K562 (cell line): ENCODE measurements around the gene PRKRIP1. TPM values are rescaled to one million over a fixed set of nuclear protein-coding genes. Genes with fewer than 3 reads are reported as not detected.

Experiments used
- ATAC-seq: fragments of 200-7000 bp; cut with Tn5 transposase; 3 replicates; pipeline ENCODE4 v1.9.1; 2020; ENCODE audit warnings: moderate library complexity
- BruUV-seq: library from RNA; stranded (reverse); fragments of 400-500 nt; replicated peaks from 2 replicates; lab custom pipeline; 2021; lab: Mats Ljungman, UMichigan
- CTCF ChIA-PET: fragments of 300-600 bp; formaldehyde crosslinking; extraction: SDS; loops from one replicate; lab custom pipeline; 2021; ENCODE audit warnings: low intra/inter-chr PET ratio; lab: Yijun Ruan, JAX
- POLR2A ChIA-PET: fragments of 300-600, 350-650 bp; sonication (Branson Sonifier 250); formaldehyde crosslinking; extraction: SDS; loops from one replicate; lab custom pipeline; 2021; ENCODE audit warnings: antibody characterized with exemption, inconsistent platforms; lab: Yijun Ruan, JAX
- DNase-seq, 4 experiments: peaks; one replicate each; pipeline versions ENCODE4 v3.0.0 to v3.0.0-alpha.2; 2011 to 2018; ENCODE audit warnings: low spot score in 3 of 4, mixed read lengths in 3 of 4; ENCODE audit errors: extremely low read depth in 1 of 4
- FAIRE-seq: peaks from 2 replicates; lab custom pipeline; 2011; peaks lifted over from hg19 to GRCh38; lab: Jason Lieb, UNC
- H2AFZ ChIP-seq: 2 replicates; pipeline ENCODE4 v1.6.0; 2011; ENCODE audit warnings: low read depth, low read length, control low read depth, inconsistent platforms
- H3K27ac ChIP-seq: fragments of 200-600 bp; 3 replicates; pipeline ENCODE4 v1.8.0; 2011; ENCODE audit warnings: low read depth, mild to moderate bottlenecking, control low read depth, inconsistent platforms, low read length, moderate library complexity, mixed read lengths; ENCODE audit errors: extremely low read depth
- H3K27me3 ChIP-seq, 2 experiments: fragments of 300-600 bp in 1 of 2; 2 replicates in 1 of 2; 3 replicates in 1 of 2; pipeline versions ENCODE4 v1.6.0 to v1.8.0; 2011; ENCODE audit warnings: inconsistent platforms in 2 of 2, low read length in 2 of 2, mild to moderate bottlenecking in 1 of 2, mixed read lengths in 1 of 2, moderate library complexity in 1 of 2; ENCODE audit not compliant: control insufficient read depth in 2 of 2, insufficient read depth in 2 of 2
- H3K36me3 ChIP-seq: fragments of 300-600 bp; 3 replicates; pipeline ENCODE4 v1.8.0; 2011; ENCODE audit warnings: mild to moderate bottlenecking, low read length, inconsistent platforms; ENCODE audit not compliant: control insufficient read depth, insufficient read depth
- H3K4me1 ChIP-seq, 2 experiments: fragments of 200-600 bp in 1 of 2; replicated peaks in 1 of 2; 2 replicates in 1 of 2; 3 replicates in 1 of 2; pipeline versions ENCODE4 v1.5.1 to v1.8.0; 2011; ENCODE audit warnings: inconsistent platforms in 2 of 2, low read length in 2 of 2, mild to moderate bottlenecking in 1 of 2, mixed read lengths in 1 of 2, moderate library complexity in 1 of 2; ENCODE audit not compliant: control insufficient read depth in 2 of 2, insufficient read depth in 2 of 2
- H3K4me2 ChIP-seq: 2 replicates; pipeline ENCODE4 v1.6.1; 2011; ENCODE audit warnings: low read length, control low read depth, inconsistent platforms, mixed read lengths; ENCODE audit not compliant: insufficient read depth
- H3K4me3 ChIP-seq: fragments of 200-600 bp; sonication (generic), shearing (Covaris generic); 2 replicates; pipeline ENCODE4 v1.5.1; 2016; ENCODE audit warnings: control low read depth, inconsistent platforms
- H3K79me2 ChIP-seq: fragments of 200-600 bp; 3 replicates; pipeline ENCODE4 v1.8.0; 2011; ENCODE audit warnings: low read length, inconsistent platforms; ENCODE audit not compliant: control insufficient read depth, insufficient read depth
- H3K9ac ChIP-seq, 2 experiments: 2 replicates each; pipeline versions ENCODE4 v1.6.0 to v1.6.1; 2011; ENCODE audit warnings: low read depth in 2 of 2, low read length in 2 of 2, control low read depth in 1 of 2, inconsistent platforms in 1 of 2, mild to moderate bottlenecking in 1 of 2, mixed read lengths in 1 of 2; ENCODE audit not compliant: insufficient read depth in 1 of 2
- H3K9me1 ChIP-seq: one replicate; pipeline ENCODE4 v1.6.0; 2011; ENCODE audit warnings: inconsistent platforms, mild to moderate bottlenecking, low read length, moderate library complexity; ENCODE audit not compliant: control insufficient read depth, insufficient read depth
- H3K9me3 ChIP-seq: replicated peaks from 2 replicates; pipeline ENCODE4 v1.5.1; 2011; ENCODE audit warnings: low read depth, low read length, inconsistent platforms; ENCODE audit not compliant: control insufficient read depth, insufficient read depth
- H4K20me1 ChIP-seq: replicated peaks from 2 replicates; pipeline ENCODE4 v1.6.1; 2011; ENCODE audit warnings: low read length, inconsistent platforms, mixed read lengths; ENCODE audit not compliant: control insufficient read depth, insufficient read depth
- ATF6 ChIP-seq: sonication (generic); formaldehyde crosslinking; IDR thresholded peaks from 2 replicates; pipeline ENCODE4 v1.4.0; 2020; ENCODE audit warnings: mild to moderate bottlenecking, missing genetic modification reagents
- BRD4 ChIP-seq: fragments of 200-600 bp; sonication (generic); IDR thresholded peaks from 2 replicates; pipeline ENCODE4 v1.6.1; 2017; ENCODE audit warnings: inconsistent platforms
- FOXM1 ChIP-seq, 2 experiments: fragments of 450-650 bp in 1 of 2; sonication (generic) in 1 of 2; formaldehyde crosslinking in 1 of 2; IDR thresholded peaks; 2 replicates each; pipeline versions ENCODE4 v1.6.1 to v1.9.0; 2017 to 2022; ENCODE audit warnings: low read depth in 2 of 2, mild to moderate bottlenecking in 2 of 2, missing genetic modification reagents in 1 of 2, moderate library complexity in 1 of 2
- NFE2 ChIP-seq: IDR thresholded peaks from 2 replicates; pipeline ENCODE4 v1.6.1; 2014; ENCODE audit warnings: antibody characterized with exemption, low read depth
- YY1 ChIP-seq, 3 experiments: IDR thresholded peaks; 2 replicates each; pipeline ENCODE4 v1.6.1; 2011; ENCODE audit warnings: low read length in 2 of 3, mild to moderate bottlenecking in 2 of 3, moderate library complexity in 2 of 3, borderline replicate concordance in 1 of 3, control low read depth in 1 of 3, low read depth in 1 of 3; ENCODE audit not compliant: insufficient read depth in 3 of 3, insufficient replicate concordance in 2 of 3, control insufficient read depth in 1 of 3, insufficient read length in 1 of 3; ENCODE audit errors: extremely low read depth in 1 of 3
- ZBTB40 ChIP-seq, 2 experiments: fragments of 450-650 bp in 1 of 2; sonication (generic) in 1 of 2; formaldehyde crosslinking in 1 of 2; IDR thresholded peaks; 2 replicates each; pipeline versions ENCODE4 v1.7.1 to v1.9.0; 2016 to 2022; ENCODE audit warnings: inconsistent platforms in 1 of 2, mild to moderate bottlenecking in 1 of 2, missing genetic modification reagents in 1 of 2
- ZFP30 ChIP-seq: fragments of 250-450 bp; sonication (Bioruptor Pico); IDR thresholded peaks from 2 replicates; pipeline ENCODE4 v1.8.0; 2022; ENCODE audit warnings: moderate library complexity, mild to moderate bottlenecking, inconsistent platforms, borderline replicate concordance
- ZNF384 ChIP-seq: IDR thresholded peaks from 2 replicates; pipeline ENCODE4 v1.6.1; 2012; ENCODE audit warnings: low read depth, low read length, improper control_type of control experiment
- ZNF431 ChIP-seq: sonication (generic); formaldehyde crosslinking; IDR thresholded peaks from 2 replicates; pipeline ENCODE4 v1.8.0; 2022; ENCODE audit warnings: mild to moderate bottlenecking, missing genetic modification reagents
- WGBS: fragments of 100-300 bp; shearing (Covaris generic); methylation state at CpG from one replicate; pipeline ENCODE4 v1.1.6; 2016; ENCODE audit warnings: low coverage, mixed read lengths; ENCODE audit not compliant: insufficient coverage; ENCODE audit errors: missing lambda C conversion rate; 5-methylcytosine and 5-hydroxymethylcytosine counted together
- in situ Hi-C: fragments of 300-500 bp; cut with MboI; formaldehyde crosslinking; loops from 4 replicates; pipeline ENCODE4 v1.15.0; 2018; ENCODE audit warnings: inconsistent platforms, mixed read lengths
- intact Hi-C: fragments of 100-400 bp; cut with micrococcal nuclease; formaldehyde crosslinking; loops from 2 replicates; pipeline ENCODE4 v1.14.2; 2022
- polyA plus RNA-seq, 8 experiments: library from polyadenylated mRNA; depleted of rRNA in 4 of 8; stranded (reverse) in 5 of 8; unstranded in 3 of 8; fragments of >200 nt; fragmentation: Nextera tagmentation in 2 of 8; fragmentation: Illumina TruSeq in 1 of 8; extraction: Ambion mirVana in 2 of 8; extraction: Trizol in 1 of 8; gene quantifications; 2 replicates each; pipeline versions ENCODE4 v1.2.1 to v1.2.3, GENCODE V29; 2011 to 2014; ENCODE audit warnings: inconsistent platforms in 1 of 8, missing spikeins in 1 of 8
- total RNA-seq, 7 experiments: library from RNA; depleted of rRNA in 6 of 7; stranded (reverse); fragments of >200 nt in 6 of 7; fragmentation: Illumina TruSeq in 2 of 7; extraction: Trizol in 2 of 7; gene quantifications; 2 replicates each; pipeline versions ENCODE4 v1.2.1 to v1.2.3, GENCODE V29; 2011 to 2021; ENCODE audit warnings: low replicate concordance in 1 of 7

PRKRIP1 gene
- total and polyA plus RNA-seq, 9 of the 15 experiments (the other 6 are each of a cell fraction or from before 2014, with no cell fraction given), result 14.9 to 52.1 (median 19.8) TPM

- H3K9me3 ChIP-seq, result no peaks in the 10 kb centered on the region
- H3K4me1 ChIP-seq, result peaks cover 18 to 53% of the 10 kb centered on the region in 2 experiments
- FAIRE-seq, result peak; percentile 23
- peaks cover 10% of the 10 kb centered on the region; the same call in 1 of the 3 replicates for H3K36me3 ChIP-seq
- 45% methylated on average over 9 of the region's 9 CpGs for WGBS
- H3K9ac ChIP-seq, result peak overlapping the region; percentile 67 to 93
- H3K4me2 ChIP-seq, result peak overlapping the region; percentile 71
- H3K9me1 ChIP-seq, result no peaks in the 10 kb centered on the region
- no peaks in the 10 kb centered on the region for H4K20me1 ChIP-seq
- TSS peak; percentile 55 for BruUV-seq
- ChIA-PET CTCF (interaction anchor here (0.6 kb wide), 2 partner anchors 19 to 166 kb away, joined by 3 read pairs; no protein-coding TSS in a partner anchor), POLR2A (no interaction called here)
- no peak; the same call in 1 of the 3 replicates for ATAC-seq
- H3K79me2 ChIP-seq, result peaks cover 9% of the 10 kb centered on the region
- H3K4me3 ChIP-seq, result peak overlapping the region; percentile 80
- H2AFZ ChIP-seq, result peak overlapping the region; percentile 72; the same call in 1 of the 2 replicates
- intact Hi-C loops (no loop called here), in situ Hi-C loops (no loop called here)
- H3K27ac ChIP-seq, result no peak overlapping the region
- H3K27me3 ChIP-seq, result no peaks in the 10 kb centered on the region; a peak in 1 of 5 replicates
- DNase-seq, result peak in 1 of 4 experiments; percentile 48
- TF ChIP-seq ATF6 (no peak), NFE2 (no peak), ZNF384 (peak; percentile 55), FOXM1 (IDR thresholded peaks at IDR 0.05; ENCODE audit: low read depth) (no peak), FOXM1 (CRISPR knock-in tag; IDR thresholded peaks at IDR 0.05; ENCODE audit: low read depth) (no peak), YY1 (IDR thresholded peaks at IDR 0.05; ENCODE audit: borderline replicate concordance in 1 of 3, control insufficient read depth in 1 of 3, extremely low read depth in 1 of 3, insufficient read depth in 3 of 3, insufficient read length in 1 of 3, insufficient replicate concordance in 2 of 3, low read depth in 1 of 3, low read length in 2 of 3) (peak in 1 of 3 experiments; percentile 3), BRD4 (no peak), ZNF431 (CRISPR knock-in tag) (no peak), ZBTB40 (IDR thresholded peaks at IDR 0.05) (peak; percentile 63; the same call in 1 of the 2 replicates), ZBTB40 (CRISPR knock-in tag; IDR thresholded peaks at IDR 0.05) (no peak), ZFP30 (CRISPR knock-in tag) (no peak)
These were observed 37.9 kb downstream of the PRKRIP1 start for GRCh38 chr7:102434039-102434486.
